GM21723 (cell line): ENCODE results near the gene CDH13.

ENCODE experiments used
- ATAC-seq: cut with Tn5 transposase; IDR thresholded peaks from one replicate; pipeline ENCODE4 v1.9.1; 2021; ENCODE audit warnings: mild to moderate bottlenecking, moderate library complexity; ENCODE audit not compliant: unreplicated experiment

The CDH13 gene

DNA sequence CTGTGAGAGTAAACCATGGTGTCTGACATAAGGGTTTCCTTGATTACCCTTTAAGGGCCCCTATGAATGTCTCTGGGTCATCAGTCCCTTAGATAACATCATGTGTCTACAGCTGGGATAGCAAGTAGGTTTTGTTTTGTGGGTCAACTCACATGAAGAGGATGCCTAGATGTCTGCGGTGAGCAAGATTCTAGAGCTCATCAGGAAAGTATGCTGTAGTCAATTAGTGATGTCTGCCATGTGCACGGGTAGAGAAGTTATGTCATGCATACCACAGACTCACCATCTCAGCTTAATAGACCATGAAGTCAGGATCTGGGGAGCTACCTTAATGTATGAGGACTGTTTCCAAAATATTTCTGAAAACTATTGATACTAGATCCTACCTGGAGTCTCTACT is 57.5 kb downstream of the CDH13 start:
- ATAC-seq, result no peak

GRCh38 chr16:82685526-82685925 is 58.8 kb downstream of the CDH13 start:
- no peak for ATAC-seq

DNA sequence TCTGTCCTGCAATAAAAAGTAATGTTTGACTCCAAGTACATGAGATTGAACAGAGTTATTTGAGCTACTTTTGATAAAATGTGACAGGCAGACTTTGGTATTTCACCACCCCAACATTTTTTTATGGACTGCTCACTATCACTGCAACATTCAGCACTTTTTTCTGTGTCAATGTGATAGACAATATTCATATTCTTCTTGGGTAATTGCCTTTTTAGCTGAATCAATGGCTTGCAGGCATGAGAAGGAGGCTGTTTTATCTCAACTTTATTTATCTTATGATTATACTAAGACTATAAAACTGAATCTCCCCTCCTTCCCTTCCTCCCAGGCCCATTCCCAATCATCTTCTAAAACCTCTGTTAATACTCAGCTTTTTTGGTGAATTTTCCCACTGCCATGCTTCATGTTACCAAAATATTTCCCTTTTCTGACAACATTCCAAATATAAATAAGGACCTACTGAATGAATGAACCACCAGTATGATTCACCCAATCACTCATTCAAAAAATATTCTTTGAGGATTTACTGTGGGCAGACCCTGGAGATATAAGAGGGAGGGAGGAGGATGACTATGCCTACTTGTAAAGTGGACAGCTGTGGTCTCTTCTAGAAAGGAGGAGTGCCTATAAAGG is 67.6 kb downstream of the CDH13 start:
- ATAC-seq, result no peak

DNA sequence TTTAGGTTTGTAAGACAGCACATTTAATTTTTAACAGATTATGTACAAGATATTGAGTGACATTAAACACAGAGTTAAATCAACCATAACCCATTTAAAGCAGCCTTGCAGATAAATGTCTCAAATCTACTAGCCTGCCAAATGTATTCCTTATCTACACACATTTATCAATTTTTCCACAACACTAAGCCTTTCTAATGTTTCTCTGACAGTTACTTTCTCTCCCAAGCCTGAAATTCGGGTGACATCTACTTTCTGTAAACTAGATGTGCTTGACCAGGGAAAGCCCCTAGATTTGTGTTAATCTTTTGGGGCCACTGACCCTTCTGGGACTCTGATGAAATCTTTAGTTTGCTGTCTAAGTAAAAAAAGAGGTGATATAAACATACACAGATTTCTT is 69.0 kb downstream of the CDH13 start:
- ATAC-seq, result no peak

GRCh38 chr16:82699260-82699659 is 72.5 kb downstream of the CDH13 start:
- no peak for ATAC-seq

- no peak for ATAC-seq
Measured at GRCh38 chr16:82699711-82700495, 73.1 kb downstream of the CDH13 start.

DNA sequence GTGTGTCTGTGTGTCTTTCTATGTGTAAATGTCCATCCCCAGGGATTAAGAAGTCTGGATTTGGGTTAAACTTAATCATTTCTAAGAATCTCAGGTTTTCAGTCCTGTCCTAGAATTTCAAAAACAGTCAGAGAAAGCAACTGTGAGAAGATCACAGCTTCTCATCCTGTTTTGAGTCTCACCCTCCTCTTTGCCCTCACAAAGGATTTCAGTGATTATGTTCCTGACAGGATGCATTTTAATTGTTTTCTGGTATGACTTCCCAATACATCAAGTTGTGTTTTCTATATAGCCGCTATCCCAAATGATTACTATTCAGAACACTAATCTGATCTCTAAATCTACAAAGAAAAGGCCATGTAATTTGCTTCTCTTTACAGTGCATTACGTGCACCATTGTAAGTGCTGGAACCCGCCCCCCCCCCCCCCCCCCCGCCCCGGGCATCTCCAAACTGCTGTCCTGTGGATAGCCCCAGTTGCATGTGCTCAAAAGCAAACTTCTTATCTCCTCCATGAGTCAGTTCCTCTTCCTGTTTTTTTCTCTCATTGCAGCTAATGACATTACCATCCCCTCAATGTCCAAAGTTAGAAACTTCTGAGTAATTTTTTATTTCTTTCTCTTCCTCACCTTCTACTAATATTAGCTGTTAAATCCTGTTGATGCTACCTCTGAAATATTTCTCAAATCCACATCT is 73.9 kb downstream of the CDH13 start:
- no peak for ATAC-seq

DNA sequence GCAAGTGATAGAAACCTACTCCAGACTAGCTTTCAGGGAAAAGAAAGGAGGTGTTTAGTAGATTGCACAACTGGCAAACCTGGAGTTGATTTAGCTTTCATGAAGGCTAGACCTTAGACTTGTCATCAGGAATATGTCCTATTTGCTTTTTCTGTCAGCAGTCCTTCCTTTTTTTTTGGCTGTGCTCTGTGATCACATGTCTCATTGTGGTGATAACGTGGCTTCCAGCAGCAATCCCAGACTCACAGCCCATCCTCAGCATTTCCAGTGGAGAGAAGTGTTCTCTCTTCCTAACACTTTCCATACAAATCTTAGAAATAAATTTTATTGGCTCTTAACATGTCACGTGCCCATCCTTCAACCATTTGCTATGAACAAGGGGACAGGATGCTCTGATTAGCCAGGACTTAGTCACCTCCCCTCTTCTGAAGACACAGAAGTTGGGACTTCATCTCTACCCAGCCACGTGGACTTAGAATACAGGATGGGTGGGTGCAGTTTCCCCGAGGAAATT is 74.7 kb downstream of the CDH13 start:
- ATAC-seq, result no peak

GRCh38 chr16:82703161-82703560 is 76.4 kb downstream of the CDH13 start:
- ATAC-seq, result no peak

DNA sequence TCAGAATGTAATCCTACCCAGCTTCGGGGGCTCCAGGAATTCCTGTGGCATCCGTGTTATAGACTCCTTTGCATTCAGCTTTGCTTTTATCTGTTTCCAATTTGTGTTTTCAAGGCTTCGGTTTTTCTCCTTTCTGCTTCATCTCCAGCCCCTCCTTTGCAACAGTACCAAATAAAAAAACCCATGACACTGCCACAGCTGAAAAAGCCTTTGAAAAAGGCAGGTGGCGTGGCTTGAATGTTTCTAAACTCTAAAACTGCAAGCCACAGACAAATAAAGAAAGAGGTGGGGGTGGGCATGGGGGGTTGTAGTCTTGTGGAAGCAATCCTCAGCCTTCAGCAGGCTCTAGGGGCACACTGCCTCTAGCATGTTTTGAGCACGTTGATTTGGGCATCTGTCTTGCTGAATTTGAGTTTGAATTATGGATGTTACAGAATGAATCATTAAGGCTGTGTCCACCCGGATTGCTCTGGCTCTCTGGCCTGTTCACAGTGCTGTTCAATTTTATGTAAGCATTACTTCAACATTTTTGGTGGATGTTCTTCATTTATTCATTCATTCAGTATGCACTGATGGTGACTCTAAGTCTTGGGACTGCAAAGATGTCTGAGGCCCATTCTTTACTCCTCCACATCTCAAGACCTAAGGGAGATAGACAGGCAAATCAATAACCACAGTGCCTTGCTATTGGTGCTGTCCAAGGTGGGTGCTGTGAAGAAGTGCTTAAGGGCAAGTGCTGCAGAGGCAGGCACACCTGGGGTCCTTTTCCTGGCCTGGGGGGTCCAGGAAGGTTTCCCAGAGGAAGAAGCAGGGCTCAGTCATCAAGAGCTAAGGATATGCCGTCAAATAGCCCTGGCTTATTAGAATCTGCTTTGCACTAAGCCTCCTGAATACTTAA is 77.4 kb downstream of the CDH13 start:
- ATAC-seq, result no peak

DNA sequence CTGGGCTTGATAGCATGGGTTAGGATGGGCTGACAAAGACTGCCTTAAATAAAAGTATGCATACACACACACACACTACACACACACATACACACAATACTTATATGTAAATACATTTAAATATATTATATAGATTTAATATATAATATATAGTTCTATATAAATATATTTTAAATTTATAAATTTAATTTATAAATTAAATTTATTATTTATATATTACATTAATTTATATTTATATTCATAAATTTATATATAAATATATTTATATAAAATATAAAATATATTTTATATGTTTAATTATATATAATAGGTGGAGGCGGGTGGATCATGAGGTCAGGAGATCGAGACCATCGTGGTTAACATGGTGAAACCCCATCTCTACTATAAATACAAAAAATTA is 83.2 kb downstream of the CDH13 start:
- no peak for ATAC-seq

- ATAC-seq, result no peak
Measured at GRCh38 chr16:82713778-82714177, 87.0 kb downstream of the CDH13 start.

GRCh38 chr16:82715160-82715559 is 88.4 kb downstream of the CDH13 start:
- no peak for ATAC-seq

DNA sequence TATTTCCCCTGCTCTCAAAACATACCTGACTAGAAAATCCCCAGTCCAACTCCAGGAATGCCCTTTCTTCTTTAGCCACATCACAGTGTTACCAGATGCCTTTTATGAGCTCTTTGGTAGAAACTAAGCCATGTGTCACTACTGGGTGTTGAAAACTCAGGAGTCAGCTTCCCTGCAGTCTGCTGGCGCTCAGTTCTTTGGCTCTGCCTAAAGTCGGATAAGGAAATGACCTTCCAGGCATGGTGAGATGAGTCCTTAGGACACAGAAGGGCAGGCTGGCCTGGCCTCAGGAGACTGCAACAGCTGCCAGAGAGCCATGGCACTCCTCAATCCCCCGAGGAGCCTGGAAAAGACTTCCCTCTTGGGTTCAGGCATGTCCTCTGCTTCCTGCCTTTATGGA is 89.1 kb downstream of the CDH13 start:
- no peak for ATAC-seq

DNA sequence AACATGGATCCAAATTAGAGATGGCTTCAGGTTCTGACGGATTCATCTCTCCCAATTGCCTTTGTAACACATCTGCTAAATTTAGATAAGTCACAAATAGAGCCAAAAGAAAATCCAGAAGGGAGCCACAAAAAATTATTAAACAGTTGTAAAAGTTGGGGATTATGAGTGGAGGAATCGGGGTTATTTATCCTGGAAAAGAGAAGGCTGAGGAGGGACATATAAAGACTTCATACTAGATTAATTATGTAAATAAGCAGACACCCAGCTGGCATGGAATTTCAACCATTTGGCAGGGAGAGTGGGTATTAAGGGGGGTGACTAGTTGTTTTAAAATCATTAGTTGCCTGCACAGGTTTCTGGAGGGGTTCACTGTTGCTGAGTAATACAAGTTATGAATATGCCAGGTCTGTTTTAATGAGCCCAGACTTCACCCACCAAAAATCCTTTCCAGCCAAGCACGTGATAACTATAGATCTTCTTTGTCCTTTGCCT is 89.6 kb downstream of the CDH13 start:
- no peak for ATAC-seq

DNA sequence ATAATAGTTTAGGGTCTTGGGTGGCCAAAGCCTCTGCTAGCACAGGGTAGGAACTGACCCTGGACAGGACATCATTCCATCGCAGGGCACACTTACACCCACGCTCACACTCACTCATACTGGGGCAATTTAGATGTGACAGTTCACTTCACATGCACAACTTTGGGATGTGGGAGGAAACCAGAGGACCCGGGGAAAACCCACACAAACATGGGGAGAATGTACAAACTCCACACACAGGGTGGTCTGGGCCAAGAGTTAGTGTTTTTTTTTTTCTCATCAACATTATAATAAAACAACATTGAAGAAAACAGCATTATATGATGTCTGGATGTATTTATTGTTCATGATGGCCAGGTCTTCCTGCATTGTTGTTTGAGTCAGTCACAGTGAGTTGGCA is 93.6 kb downstream of the CDH13 start:
- ATAC-seq, result no peak

GRCh38 chr16:82726306-82726705 is 99.5 kb downstream of the CDH13 start:
- ATAC-seq, result no peak

DNA sequence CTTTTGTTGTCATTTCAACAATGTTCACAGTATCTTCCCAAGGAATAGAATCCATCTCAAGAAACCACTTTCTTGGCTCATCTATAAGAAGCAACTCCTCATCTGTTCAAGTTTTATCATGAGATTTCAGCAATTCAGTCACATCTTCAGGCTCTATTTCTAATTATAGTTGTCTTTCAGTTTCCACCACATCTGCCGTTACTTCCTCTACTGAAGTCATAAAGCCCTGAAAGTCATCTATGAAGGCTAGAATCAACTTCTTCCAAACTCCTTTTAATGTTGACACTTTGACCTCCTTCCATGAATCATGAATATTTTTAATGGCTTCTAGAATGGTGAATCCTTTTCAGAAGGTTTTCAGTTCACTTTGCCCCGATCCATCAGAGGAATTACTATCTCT is 102.1 kb downstream of the CDH13 start:
- ATAC-seq, result no peak

DNA sequence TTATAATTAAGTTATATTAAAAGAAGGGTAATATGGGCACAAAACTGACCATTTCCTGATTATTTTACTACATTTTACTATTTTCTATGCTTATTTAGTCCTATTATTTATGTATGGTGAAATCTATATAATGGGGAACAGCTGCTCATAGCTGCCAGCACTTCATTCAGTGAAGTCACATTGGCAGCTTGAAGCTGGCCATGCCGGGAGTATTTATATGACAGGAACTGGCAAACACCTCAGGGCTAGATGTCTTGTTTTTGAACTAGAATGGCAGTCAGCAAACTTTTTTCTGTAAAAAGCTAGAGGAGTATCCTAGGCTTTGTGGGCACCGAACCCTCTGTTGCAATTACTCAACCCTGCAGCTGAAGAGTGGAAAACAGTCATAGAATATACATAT is 104.1 kb downstream of the CDH13 start:
- ATAC-seq, result no peak

- no peak for ATAC-seq
Measured at GRCh38 chr16:82732461-82732860, 105.7 kb downstream of the CDH13 start.

DNA sequence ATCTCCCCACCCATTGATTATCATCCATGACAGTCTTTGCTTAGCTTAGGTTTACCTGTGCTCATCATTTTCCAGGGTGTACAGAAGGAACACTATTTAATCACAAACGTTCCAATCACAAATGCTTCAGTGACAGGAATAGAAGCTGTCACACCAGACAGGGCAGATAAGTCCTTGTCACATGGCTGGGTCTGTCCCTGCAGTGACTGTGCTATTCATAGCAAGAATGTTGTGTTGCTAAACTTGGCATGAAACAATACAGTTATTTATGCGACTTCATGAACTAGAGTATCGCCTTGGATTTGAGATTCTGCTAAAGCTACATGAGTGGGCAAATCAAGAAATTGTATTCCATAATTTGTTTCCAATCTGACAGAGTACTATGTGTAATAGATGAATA is 108.4 kb downstream of the CDH13 start:
- ATAC-seq, result no peak
